Keratinocyte (primary cell): ENCODE measurements around the gene MINDY4. TPM values are rescaled to one million over a fixed set of nuclear protein-coding genes. Genes with fewer than 3 reads are reported as not detected.

Experiments used
- DNase-seq: peaks from one replicate; pipeline ENCODE4 v3.0.0-alpha.2; 2011; ENCODE audit warnings: low read depth, missing footprints, low spot score
- FAIRE-seq: peaks from 2 replicates; lab custom pipeline; 2011; peaks lifted over from hg19 to GRCh38; lab: Jason Lieb, UNC
- H2AFZ ChIP-seq: 2 replicates; pipeline ENCODE4 v1.6.0; 2012; ENCODE audit warnings: low read length, control low read depth, inconsistent platforms; ENCODE audit not compliant: control insufficient read depth
- H3K27ac ChIP-seq: 2 replicates; pipeline ENCODE4 v1.5.1; 2011; ENCODE audit warnings: low read length; ENCODE audit not compliant: control insufficient read depth, insufficient read depth
- H3K27me3 ChIP-seq: 3 replicates; pipeline ENCODE4 v1.6.0; 2011; ENCODE audit warnings: low read length; ENCODE audit not compliant: control insufficient read depth, insufficient read depth; ENCODE audit errors: extremely low read depth
- H3K36me3 ChIP-seq, 2 experiments: 2 replicates in 1 of 2; 3 replicates in 1 of 2; pipeline ENCODE4 v1.5.1; 2011; ENCODE audit warnings: low read length in 2 of 2, mild to moderate bottlenecking in 1 of 2; ENCODE audit not compliant: control insufficient read depth in 2 of 2, insufficient read depth in 2 of 2; ENCODE audit errors: extremely low read depth in 1 of 2
- H3K4me1 ChIP-seq: 3 replicates; pipeline ENCODE4 v1.5.1; 2011; ENCODE audit warnings: low read length; ENCODE audit not compliant: control insufficient read depth, insufficient read depth; ENCODE audit errors: extremely low read depth
- H3K4me2 ChIP-seq: 3 replicates; pipeline ENCODE4 v1.6.0; 2011; ENCODE audit warnings: low read depth, low read length; ENCODE audit not compliant: control insufficient read depth, insufficient read depth; ENCODE audit errors: extremely low read depth
- H3K4me3 ChIP-seq, 3 experiments: fragments of 200-600 bp in 1 of 3; sonication (generic) in 1 of 3; 2 replicates in 2 of 3; 3 replicates in 1 of 3; pipeline ENCODE4 v1.5.1; 2011 to 2016; ENCODE audit warnings: low read length in 3 of 3, mild to moderate bottlenecking in 3 of 3, control low read depth in 2 of 3, inconsistent platforms in 1 of 3, low read depth in 1 of 3, mixed read lengths in 1 of 3, mixed run types in 1 of 3, moderate library complexity in 1 of 3; ENCODE audit not compliant: control insufficient read depth in 2 of 3, insufficient read depth in 2 of 3; ENCODE audit errors: extremely low read depth in 1 of 3
- H3K79me2 ChIP-seq: 2 replicates; pipeline ENCODE4 v1.6.0; 2012; ENCODE audit warnings: low read length; ENCODE audit not compliant: control insufficient read depth, insufficient read depth
- H3K9ac ChIP-seq: 3 replicates; pipeline ENCODE4 v1.6.0; 2011; ENCODE audit warnings: low read length; ENCODE audit not compliant: control insufficient read depth, insufficient read depth; ENCODE audit errors: extremely low read depth
- H3K9me1 ChIP-seq: 3 replicates; pipeline ENCODE4 v1.6.0; 2011; ENCODE audit warnings: low read length; ENCODE audit not compliant: control insufficient read depth, insufficient read depth; ENCODE audit errors: extremely low read depth
- H3K9me3 ChIP-seq: 2 replicates; pipeline ENCODE4 v1.5.1; 2012; ENCODE audit warnings: low read depth, low read length; ENCODE audit not compliant: control insufficient read depth
- H4K20me1 ChIP-seq: 3 replicates; pipeline ENCODE4 v1.6.0; 2011; ENCODE audit warnings: low read length; ENCODE audit not compliant: control insufficient read depth, insufficient read depth; ENCODE audit errors: extremely low read depth
- EZH2 ChIP-seq: IDR thresholded peaks from one replicate; pipeline ENCODE4 v1.6.1; 2012; ENCODE audit warnings: inconsistent platforms, mild to moderate bottlenecking, low read length, moderate library complexity
- dilution Hi-C: fragments of 300-500 bp; cut with MboI; formaldehyde crosslinking; loops from one replicate; pipeline ENCODE4 v1.7.0; 2020; ENCODE audit warnings: low sequenced_read_pairs; ENCODE audit not compliant: extremely low pct_ligation_motif_present
- polyA plus RNA-seq, 5 experiments: library from polyadenylated mRNA; depleted of rRNA in 3 of 5; stranded (reverse) in 3 of 5; stranded (forward) in 1 of 5; unstranded in 1 of 5; fragments of >200 nt; gene quantifications; 1 replicate in 1 of 5; 2 replicates in 3 of 5; 3 replicates in 1 of 5; pipeline versions ENCODE4 v1.2.1 to v1.2.3, GENCODE V29; 2011 to 2012; ENCODE audit warnings: missing spikeins in 2 of 5, low read depth in 1 of 5, low replicate concordance in 1 of 5
- TF ChIP-seq, protein P1 (sequence below), 3 experiments: IDR thresholded peaks in 1 of 3; conservative IDR thresholded peaks in 1 of 3; optimal IDR thresholded peaks in 1 of 3; 2 replicates in 2 of 3; 3 replicates in 1 of 3; pipeline versions ENCODE3 to v1.5.1; 2011; ENCODE audit warnings: low read length in 3 of 3, mild to moderate bottlenecking in 3 of 3, moderate library complexity in 2 of 3, control low read depth in 1 of 3, inconsistent platforms in 1 of 3; ENCODE audit not compliant: insufficient read depth in 2 of 3; ENCODE audit errors: extremely low read depth in 1 of 3

Gene MINDY4
- polyA plus RNA-seq, 1 donor (not counting 4 experiments of a cell fraction or from before 2014, with no cell fraction given): 1.5 TPM

DNA sequence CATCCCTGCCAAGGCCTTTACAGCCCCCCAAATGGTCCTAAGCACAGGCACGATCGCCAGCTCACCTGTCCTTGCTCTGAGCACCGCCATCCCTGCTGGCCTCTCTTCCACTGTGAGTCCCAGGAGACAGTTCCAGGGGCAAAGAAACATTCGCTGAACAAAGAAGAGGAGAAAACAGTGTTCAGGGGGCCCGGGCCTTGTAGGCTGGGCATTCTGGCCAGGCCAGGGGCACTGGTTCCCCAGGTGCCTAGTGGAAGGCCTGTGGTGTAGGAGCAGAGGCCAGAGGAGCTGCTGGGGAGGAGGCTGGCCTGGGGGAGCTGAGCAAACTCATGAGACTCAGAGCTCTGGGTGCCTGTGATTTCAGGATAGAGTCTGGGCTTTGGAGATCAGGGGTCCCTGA, 163.0 kb downstream of the MINDY4 start:
- peaks cover 6% of the 10 kb centered on the region for H3K4me1 ChIP-seq
- TF ChIP-seq EZH2: no peak
- TF ChIP-seq, protein P1, sequence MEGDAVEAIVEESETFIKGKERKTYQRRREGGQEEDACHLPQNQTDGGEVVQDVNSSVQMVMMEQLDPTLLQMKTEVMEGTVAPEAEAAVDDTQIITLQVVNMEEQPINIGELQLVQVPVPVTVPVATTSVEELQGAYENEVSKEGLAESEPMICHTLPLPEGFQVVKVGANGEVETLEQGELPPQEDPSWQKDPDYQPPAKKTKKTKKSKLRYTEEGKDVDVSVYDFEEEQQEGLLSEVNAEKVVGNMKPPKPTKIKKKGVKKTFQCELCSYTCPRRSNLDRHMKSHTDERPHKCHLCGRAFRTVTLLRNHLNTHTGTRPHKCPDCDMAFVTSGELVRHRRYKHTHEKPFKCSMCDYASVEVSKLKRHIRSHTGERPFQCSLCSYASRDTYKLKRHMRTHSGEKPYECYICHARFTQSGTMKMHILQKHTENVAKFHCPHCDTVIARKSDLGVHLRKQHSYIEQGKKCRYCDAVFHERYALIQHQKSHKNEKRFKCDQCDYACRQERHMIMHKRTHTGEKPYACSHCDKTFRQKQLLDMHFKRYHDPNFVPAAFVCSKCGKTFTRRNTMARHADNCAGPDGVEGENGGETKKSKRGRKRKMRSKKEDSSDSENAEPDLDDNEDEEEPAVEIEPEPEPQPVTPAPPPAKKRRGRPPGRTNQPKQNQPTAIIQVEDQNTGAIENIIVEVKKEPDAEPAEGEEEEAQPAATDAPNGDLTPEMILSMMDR (optimal IDR thresholded peaks at IDR 0.05 in 1 of 3, IDR thresholded peaks at IDR 0.05 in 1 of 3, conservative IDR thresholded peaks at IDR 0.05 in 1 of 3; ENCODE audit: extremely low read depth in 1 of 3, insufficient read depth in 2 of 3, low read length in 3 of 3): no peak
- H4K20me1 ChIP-seq: no peaks in the 10 kb centered on the region
- no peak for DNase-seq
- FAIRE-seq: no peak
- H3K79me2 ChIP-seq: no peaks in the 10 kb centered on the region
- H3K4me2 ChIP-seq: no peak overlapping the region
- H3K27me3 ChIP-seq: peaks cover 4% of the 10 kb centered on the region
- no peak overlapping the region for H3K4me3 ChIP-seq
- no peaks in the 10 kb centered on the region for H3K9me3 ChIP-seq
- no peak overlapping the region for H3K9ac ChIP-seq
- no peaks in the 10 kb centered on the region for H3K36me3 ChIP-seq
- H2AFZ ChIP-seq: no peak overlapping the region
- H3K27ac ChIP-seq: no peak overlapping the region
- dilution Hi-C loops: no loop called here
- no peaks in the 10 kb centered on the region for H3K9me1 ChIP-seq

DNA sequence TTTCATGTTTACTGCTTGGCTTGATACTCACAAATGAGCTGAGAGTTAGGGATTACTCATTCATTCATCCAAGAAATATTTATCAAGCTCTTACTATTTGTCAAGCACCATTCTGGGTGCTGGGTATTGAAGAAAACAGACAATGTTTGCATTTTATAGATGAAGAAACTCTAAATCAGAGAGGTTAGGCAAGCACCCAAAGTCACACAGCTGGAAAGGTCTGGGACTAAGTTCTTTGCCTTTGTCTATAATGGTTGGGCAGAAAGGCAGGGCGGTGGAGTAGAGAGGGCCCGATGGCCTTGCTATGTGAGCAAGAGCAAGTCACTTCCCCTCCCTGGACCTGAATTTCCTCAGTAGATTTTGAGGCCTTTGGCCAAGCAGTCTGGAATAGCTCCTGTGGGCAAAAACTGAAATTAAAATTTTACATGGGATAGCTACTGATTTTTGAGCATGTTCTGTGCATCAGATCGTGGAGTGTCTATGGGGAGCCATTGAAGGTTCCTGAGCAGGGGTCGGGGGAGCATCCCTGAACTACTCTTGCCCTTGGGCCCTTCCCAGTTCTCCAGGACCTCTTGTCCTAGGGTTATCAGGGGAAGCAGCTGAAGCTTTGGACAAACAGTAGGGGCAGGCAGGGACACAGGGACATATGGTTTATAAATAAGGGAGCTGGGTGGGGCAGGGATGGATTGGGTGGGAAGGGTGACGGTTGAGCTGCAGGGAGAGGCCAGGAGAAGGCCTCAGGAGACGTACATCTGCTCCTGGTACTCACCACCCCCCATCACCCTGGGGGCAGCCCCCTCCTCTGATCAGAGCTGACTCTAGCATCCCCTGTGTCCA, 163.7 kb downstream of the MINDY4 start:
- peaks cover 6% of the 10 kb centered on the region for H3K4me1 ChIP-seq
- no peak overlapping the region for H3K4me2 ChIP-seq
- no peak overlapping the region for H3K4me3 ChIP-seq
- H3K36me3 ChIP-seq: no peaks in the 10 kb centered on the region
- H2AFZ ChIP-seq: no peak overlapping the region
- FAIRE-seq (no peak), DNase-seq (no peak)
- TF ChIP-seq EZH2: no peak
- TF ChIP-seq, protein P1 (optimal IDR thresholded peaks at IDR 0.05 in 1 of 3, IDR thresholded peaks at IDR 0.05 in 1 of 3, conservative IDR thresholded peaks at IDR 0.05 in 1 of 3; ENCODE audit: extremely low read depth in 1 of 3, insufficient read depth in 2 of 3, low read length in 3 of 3): no peak
- H3K27ac ChIP-seq: no peak overlapping the region
- H3K9me3 ChIP-seq: no peaks in the 10 kb centered on the region
- H4K20me1 ChIP-seq: no peaks in the 10 kb centered on the region
- no peaks in the 10 kb centered on the region for H3K79me2 ChIP-seq
- no peaks in the 10 kb centered on the region for H3K9me1 ChIP-seq
- H3K9ac ChIP-seq: no peak overlapping the region
- dilution Hi-C loops: no loop called here
- H3K27me3 ChIP-seq: peaks cover 4% of the 10 kb centered on the region
